SK-N-SH (cell line): ENCODE measurements around the gene CCT8L2. TPM values are rescaled to one million over a fixed set of nuclear protein-coding genes. Genes with fewer than 3 reads are reported as not detected.
"Not testable (repeated sequence)": the region's sequence is repeated elsewhere in the genome, so short reads cannot be mapped to it uniquely, and the experiment has no call there.

Experiments used
- CTCF ChIA-PET: fragments of 300-600, 350-600 bp; formaldehyde crosslinking; extraction: SDS; loops from one replicate; lab custom pipeline; 2021; lab: Yijun Ruan, JAX
- POLR2A ChIA-PET: fragments of 350-600 bp; sonication (Branson Sonifier 250); formaldehyde crosslinking; extraction: SDS; loops from one replicate; lab custom pipeline; 2020; ENCODE audit warnings: antibody characterized with exemption, inconsistent platforms; lab: Yijun Ruan, JAX
- DNase-seq: peaks from one replicate; pipeline ENCODE4 v3.0.0; 2012
- H2AFZ ChIP-seq: fragments of 200-600 bp; sonication (generic); 2 replicates; pipeline ENCODE4 v1.8.1; 2016; ENCODE audit warnings: antibody characterized with exemption, mild to moderate bottlenecking, low read depth
- H3F3A ChIP-seq: fragments of 200-600 bp; sonication (generic); replicated peaks from 2 replicates; pipeline ENCODE3; 2016; ENCODE audit warnings: antibody characterized with exemption, mild to moderate bottlenecking; ENCODE audit not compliant: insufficient read depth
- H3K27ac ChIP-seq, 2 experiments: fragments of 200-500 bp in 1 of 2; fragments of 200-600 bp in 1 of 2; sonication (Bioruptor generic) in 1 of 2; sonication (generic), shearing (Covaris generic) in 1 of 2; 2 replicates each; pipeline versions ENCODE4 v1.5.1 to v1.6.1; 2014 to 2016; ENCODE audit warnings: low read depth in 2 of 2, inconsistent platforms in 1 of 2, low read length in 1 of 2, mild to moderate bottlenecking in 1 of 2, mixed read lengths in 1 of 2
- H3K27me3 ChIP-seq: fragments of 200-600 bp; sonication (generic), shearing (Covaris generic); 2 replicates; pipeline ENCODE4 v1.6.1; 2016; ENCODE audit warnings: mixed run types; ENCODE audit not compliant: insufficient read depth
- H3K36me3 ChIP-seq, 2 experiments: fragments of 200-500 bp in 1 of 2; fragments of 200-600 bp in 1 of 2; sonication (Bioruptor generic) in 1 of 2; sonication (generic) in 1 of 2; replicated peaks in 1 of 2; 2 replicates each; pipeline versions ENCODE3 to v1.5.1; 2014 to 2016; ENCODE audit warnings: low read length in 1 of 2, mild to moderate bottlenecking in 1 of 2; ENCODE audit not compliant: insufficient read depth in 2 of 2, control insufficient read depth in 1 of 2
- H3K4me1 ChIP-seq, 2 experiments: fragments of 200-500 bp in 1 of 2; fragments of 200-600 bp in 1 of 2; sonication (Bioruptor generic) in 1 of 2; sonication (generic), shearing (Covaris generic) in 1 of 2; 2 replicates each; pipeline versions ENCODE4 v1.5.1 to v1.6.1; 2014 to 2016; ENCODE audit warnings: low read depth in 1 of 2, low read length in 1 of 2, mixed run types in 1 of 2; ENCODE audit not compliant: insufficient read depth in 2 of 2, control insufficient read depth in 1 of 2
- H3K4me2 ChIP-seq: fragments of 200-600 bp; sonication (generic), shearing (Covaris generic); 2 replicates; pipeline ENCODE4 v1.6.1; 2017; ENCODE audit warnings: mixed run types
- H3K4me3 ChIP-seq, 2 experiments: fragments of 200-500 bp in 1 of 2; fragments of 200-600 bp in 1 of 2; sonication (Bioruptor generic) in 1 of 2; sonication (generic), shearing (Covaris generic) in 1 of 2; 2 replicates each; pipeline versions ENCODE4 v1.5.1 to v1.8.1; 2014 to 2016; ENCODE audit warnings: low read depth in 2 of 2, inconsistent platforms in 1 of 2, low read length in 1 of 2, mild to moderate bottlenecking in 1 of 2, mixed read lengths in 1 of 2, moderate library complexity in 1 of 2
- H3K79me2 ChIP-seq: fragments of 200-600 bp; sonication (generic); 2 replicates; pipeline ENCODE4 v1.8.1; 2017; ENCODE audit warnings: mild to moderate bottlenecking; ENCODE audit not compliant: insufficient read depth
- H3K9ac ChIP-seq: fragments of 200-600 bp; sonication (generic); 2 replicates; pipeline ENCODE4 v1.6.1; 2017; ENCODE audit warnings: mixed run types
- H3K9me2 ChIP-seq: fragments of 200-600 bp; sonication (generic); 2 replicates; pipeline ENCODE4 v1.6.1; 2017; ENCODE audit warnings: mixed run types
- H3K9me3 ChIP-seq: fragments of 200-600 bp; sonication (generic); 2 replicates; pipeline ENCODE4 v1.6.1; 2017; ENCODE audit warnings: mixed run types, mild to moderate bottlenecking, moderate library complexity
- H4K20me1 ChIP-seq: fragments of 200-600 bp; sonication (generic); 2 replicates; pipeline ENCODE4 v1.6.1; 2017; ENCODE audit warnings: mild to moderate bottlenecking, mixed run types; ENCODE audit not compliant: insufficient read depth
- CHD2 ChIP-seq: fragments of 150-350 bp; IDR thresholded peaks from 2 replicates; pipeline ENCODE4 v1.6.1; 2018; ENCODE audit warnings: low read length; ENCODE audit not compliant: partially characterized antibody
- EZH2phosphoT487 ChIP-seq: fragments of 200-600 bp; sonication (generic); IDR thresholded peaks from 2 replicates; pipeline ENCODE4 v1.6.1; 2017; ENCODE audit warnings: low read depth, mixed run types, mild to moderate bottlenecking, antibody characterized with exemption, moderate library complexity, borderline replicate concordance
- GABPA ChIP-seq: IDR thresholded peaks from 2 replicates; pipeline ENCODE4 v1.4.0; 2012; ENCODE audit warnings: low read depth, mild to moderate bottlenecking
- GATA2 ChIP-seq: sonication (generic); formaldehyde crosslinking; IDR thresholded peaks from 2 replicates; pipeline ENCODE4 v1.5.0; 2020; ENCODE audit warnings: mild to moderate bottlenecking, missing genetic modification reagents
- JUND ChIP-seq: IDR thresholded peaks from 2 replicates; pipeline ENCODE4 v1.4.0; 2012
- NFIC ChIP-seq: IDR thresholded peaks from 2 replicates; pipeline ENCODE4 v1.4.0; 2012; ENCODE audit warnings: borderline replicate concordance
- NRF1 ChIP-seq: IDR thresholded peaks from 2 replicates; pipeline ENCODE4 v1.6.1; 2012; ENCODE audit warnings: low read depth, mild to moderate bottlenecking, low read length
- POLR2AphosphoS5 ChIP-seq: IDR thresholded peaks from 2 replicates; pipeline ENCODE4 v1.6.1; 2012; ENCODE audit warnings: low read depth, low read length
- RAD21 ChIP-seq: IDR thresholded peaks from 2 replicates; pipeline ENCODE4 v1.6.1; 2012; ENCODE audit warnings: mild to moderate bottlenecking, low read length
- RFX5 ChIP-seq: IDR thresholded peaks from 2 replicates; pipeline ENCODE4 v1.6.1; 2012; ENCODE audit warnings: mild to moderate bottlenecking, improper control_type of control experiment, low read length
- RXRA ChIP-seq: IDR thresholded peaks from 2 replicates; pipeline ENCODE4 v1.4.0; 2012; ENCODE audit warnings: low read depth, mild to moderate bottlenecking, borderline replicate concordance
- YY1 ChIP-seq: IDR thresholded peaks from 2 replicates; pipeline ENCODE4 v1.4.0; 2012; ENCODE audit warnings: low read depth, mild to moderate bottlenecking
- WGBS: methylation state at CpG from one replicate; pipeline ENCODE4 v1.1.6; 2017; ENCODE audit warnings: low lambda C conversion rate; 5-methylcytosine and 5-hydroxymethylcytosine counted together
- polyA plus RNA-seq, 3 experiments: library from polyadenylated mRNA; depleted of rRNA; stranded (reverse); fragments of >200 nt; gene quantifications; 2 replicates each; pipeline ENCODE4 v1.2.3, GENCODE V29; 2012
- TF ChIP-seq, protein P1 (sequence below): IDR thresholded peaks from 2 replicates; pipeline ENCODE4 v1.6.1; 2012; ENCODE audit warnings: mild to moderate bottlenecking, low read depth, low read length, moderate library complexity

Gene CCT8L2
- polyA plus RNA-seq, 1 of the 3 experiments (the other 2 are of a cell fraction) = not detected

GRCh38 chr22:16600644-16601436 lies 8.2 kb upstream of the CCT8L2 start:
- WGBS = 5% methylated on average over 28 of the region's 71 CpGs
- H3K9me2 ChIP-seq, H3K27ac ChIP-seq, CTCF ChIA-PET, H3K9ac ChIP-seq, H3K9me3 ChIP-seq, H3K4me3 ChIP-seq, H2AFZ ChIP-seq, H4K20me1 ChIP-seq, H3K4me2 ChIP-seq, POLR2A ChIA-PET, H3K36me3 ChIP-seq, H3F3A ChIP-seq, H3K4me1 ChIP-seq, H3K79me2 ChIP-seq: not testable (repeated sequence)
- peak; percentile 44 for DNase-seq
- H3K27me3 ChIP-seq = peaks cover 15% of the 10 kb centered on the region

DNA sequence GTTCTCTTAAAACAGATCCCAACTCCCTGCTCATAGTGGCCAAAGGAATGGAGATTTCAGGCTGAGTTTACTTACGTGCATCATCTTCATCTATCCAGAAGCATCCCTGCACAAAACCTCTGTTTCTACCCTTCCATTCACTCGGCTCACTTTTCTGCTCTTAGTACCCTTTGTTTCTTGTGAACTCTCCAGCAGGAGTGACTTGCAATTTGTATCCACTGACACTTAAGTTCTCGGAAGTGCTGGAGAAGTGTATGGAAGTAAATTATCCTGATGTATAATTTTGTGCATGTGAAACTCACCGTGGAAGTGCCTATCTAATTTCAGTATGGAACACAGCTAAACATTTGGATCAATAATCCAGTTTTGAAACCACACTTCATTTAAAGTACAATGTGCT lies 7.0 kb upstream of the CCT8L2 start:
- DNase-seq, H3K4me3 ChIP-seq, POLR2A ChIA-PET, H3K9me3 ChIP-seq, H3K27ac ChIP-seq, H3F3A ChIP-seq, H4K20me1 ChIP-seq, H3K79me2 ChIP-seq, H3K9me2 ChIP-seq, H3K9ac ChIP-seq, H3K4me2 ChIP-seq, H3K36me3 ChIP-seq, CTCF ChIA-PET, H2AFZ ChIP-seq, H3K4me1 ChIP-seq: not testable (repeated sequence)
- peaks cover 13% of the 10 kb centered on the region for H3K27me3 ChIP-seq
- whole genome bisulfite sequencing = 0% methylated on average over 4 of the region's 4 CpGs

DNA sequence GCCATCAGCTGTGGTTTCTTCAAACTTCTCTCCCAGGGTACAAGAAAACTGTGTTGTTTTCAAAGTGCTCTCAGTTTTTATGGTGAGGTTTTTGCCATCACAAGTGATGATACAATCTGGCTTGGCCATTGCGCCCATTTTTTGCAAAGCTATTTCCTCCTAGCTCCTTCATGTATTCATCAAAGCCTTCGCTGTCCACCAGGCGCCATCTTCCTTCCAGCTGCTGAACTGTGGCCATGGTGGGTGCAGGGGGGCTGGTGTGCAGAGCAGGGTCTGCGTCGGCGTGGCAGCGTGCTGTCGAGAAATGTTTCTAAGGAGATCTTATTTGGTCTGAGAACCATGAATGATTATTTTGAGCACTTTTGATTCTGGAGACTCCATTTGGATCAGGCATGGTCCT lies 2.6 kb upstream of the CCT8L2 start:
- H3K36me3 ChIP-seq, H3K27me3 ChIP-seq, POLR2A ChIA-PET, CTCF ChIA-PET, H3K79me2 ChIP-seq, H3K4me2 ChIP-seq, H3K4me1 ChIP-seq, H3F3A ChIP-seq, H3K9me3 ChIP-seq, DNase-seq, H2AFZ ChIP-seq, H3K9me2 ChIP-seq, H3K4me3 ChIP-seq, H4K20me1 ChIP-seq, H3K9ac ChIP-seq, H3K27ac ChIP-seq: not testable (repeated sequence)
- 4% methylated on average over 8 of the region's 8 CpGs for WGBS

DNA sequence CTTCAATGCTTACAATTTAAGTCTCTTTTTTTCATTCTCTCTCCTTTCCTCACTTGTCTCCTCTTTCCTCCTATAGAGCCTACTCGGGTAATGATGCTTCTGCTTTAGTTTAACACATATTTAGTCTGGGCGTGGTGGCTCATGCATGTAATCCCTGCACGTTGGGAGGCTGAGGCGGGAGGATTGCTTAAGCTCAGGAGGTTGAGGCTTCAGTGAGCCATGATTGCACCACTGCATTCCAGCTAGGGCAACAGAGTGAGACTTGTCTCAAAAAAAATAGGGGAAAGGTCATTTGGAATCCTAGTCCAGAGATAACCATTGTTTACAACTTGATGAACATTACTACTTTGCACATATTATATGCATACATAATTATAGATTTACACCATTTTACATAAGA lies 1.4 kb upstream of the CCT8L2 start:
- DNase-seq = no peak
- CTCF ChIA-PET = no interaction called here
- Histone ChIP-seq H3K4me3 (no peak overlapping the region), H3K9me3 (no peaks in the 10 kb centered on the region), H4K20me1 (no peaks in the 10 kb centered on the region), H3K79me2 (no peaks in the 10 kb centered on the region), H3K9ac (no peak overlapping the region), H3K9me2 (no peaks in the 10 kb centered on the region), H3K27ac (no peak overlapping the region), H3F3A (no peaks in the 10 kb centered on the region), H3K4me1 (no peaks in the 10 kb centered on the region), H3K36me3 (no peaks in the 10 kb centered on the region), H2AFZ (no peak overlapping the region), H3K4me2 (no peak overlapping the region), H3K27me3 (no peaks in the 10 kb centered on the region)
- 0% methylated on average over 4 of the region's 4 CpGs for WGBS
- POLR2A ChIA-PET = no interaction called here
- TF ChIP-seq GATA2 (CRISPR knock-in tag) (no peak), RAD21 (no peak), POLR2AphosphoS5 (no peak), YY1 (no peak), JUND (no peak), NFIC (no peak), GABPA (no peak), RFX5 (no peak), EZH2phosphoT487 (no peak), NRF1 (no peak), CHD2 (no peak), RXRA (no peak)
- TF ChIP-seq, protein P1, sequence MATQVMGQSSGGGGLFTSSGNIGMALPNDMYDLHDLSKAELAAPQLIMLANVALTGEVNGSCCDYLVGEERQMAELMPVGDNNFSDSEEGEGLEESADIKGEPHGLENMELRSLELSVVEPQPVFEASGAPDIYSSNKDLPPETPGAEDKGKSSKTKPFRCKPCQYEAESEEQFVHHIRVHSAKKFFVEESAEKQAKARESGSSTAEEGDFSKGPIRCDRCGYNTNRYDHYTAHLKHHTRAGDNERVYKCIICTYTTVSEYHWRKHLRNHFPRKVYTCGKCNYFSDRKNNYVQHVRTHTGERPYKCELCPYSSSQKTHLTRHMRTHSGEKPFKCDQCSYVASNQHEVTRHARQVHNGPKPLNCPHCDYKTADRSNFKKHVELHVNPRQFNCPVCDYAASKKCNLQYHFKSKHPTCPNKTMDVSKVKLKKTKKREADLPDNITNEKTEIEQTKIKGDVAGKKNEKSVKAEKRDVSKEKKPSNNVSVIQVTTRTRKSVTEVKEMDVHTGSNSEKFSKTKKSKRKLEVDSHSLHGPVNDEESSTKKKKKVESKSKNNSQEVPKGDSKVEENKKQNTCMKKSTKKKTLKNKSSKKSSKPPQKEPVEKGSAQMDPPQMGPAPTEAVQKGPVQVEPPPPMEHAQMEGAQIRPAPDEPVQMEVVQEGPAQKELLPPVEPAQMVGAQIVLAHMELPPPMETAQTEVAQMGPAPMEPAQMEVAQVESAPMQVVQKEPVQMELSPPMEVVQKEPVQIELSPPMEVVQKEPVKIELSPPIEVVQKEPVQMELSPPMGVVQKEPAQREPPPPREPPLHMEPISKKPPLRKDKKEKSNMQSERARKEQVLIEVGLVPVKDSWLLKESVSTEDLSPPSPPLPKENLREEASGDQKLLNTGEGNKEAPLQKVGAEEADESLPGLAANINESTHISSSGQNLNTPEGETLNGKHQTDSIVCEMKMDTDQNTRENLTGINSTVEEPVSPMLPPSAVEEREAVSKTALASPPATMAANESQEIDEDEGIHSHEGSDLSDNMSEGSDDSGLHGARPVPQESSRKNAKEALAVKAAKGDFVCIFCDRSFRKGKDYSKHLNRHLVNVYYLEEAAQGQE = no peak
